Superior temporal gyrus (tissue), 1 donor: ENCODE data around the gene HASPIN.

ENCODE experiments used
- DNase-seq: peaks from one replicate; pipeline ENCODE4 v3.0.0-alpha.2; 2016; ENCODE audit errors: extremely low spot score

HASPIN gene

GRCh38 chr17:3763777-3764170 lies 40.1 kb downstream of the HASPIN start:
- no peak for DNase-seq

DNA sequence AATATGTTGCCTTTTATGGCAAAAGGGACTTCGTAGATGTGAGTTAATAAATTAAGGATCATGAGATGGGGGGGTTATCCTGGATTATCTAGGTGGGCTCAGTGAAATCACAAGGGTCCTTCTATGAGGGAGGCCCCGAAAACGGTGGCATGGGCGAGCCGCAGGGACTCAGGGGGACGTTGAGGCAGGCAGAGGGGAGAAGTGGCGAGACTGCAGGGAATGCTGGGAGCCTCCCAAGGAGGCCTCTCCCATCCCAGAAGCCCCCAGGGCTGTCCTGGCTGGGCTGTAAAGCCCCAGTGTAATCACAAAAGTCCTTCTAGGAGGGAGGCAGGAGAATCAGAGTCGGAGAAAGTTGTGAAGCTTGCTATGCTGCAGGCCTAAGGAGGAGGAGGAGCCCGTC lies 42.3 kb downstream of the HASPIN start:
- DNase-seq: no peak

- no peak for DNase-seq
Measured at GRCh38 chr17:3766779-3767178, 43.1 kb downstream of the HASPIN start.

GRCh38 chr17:3768341-3768740 lies 44.6 kb downstream of the HASPIN start:
- no peak for DNase-seq

- DNase-seq: no peak
Measured at GRCh38 chr17:3768769-3769168, 45.1 kb downstream of the HASPIN start.

GRCh38 chr17:3770466-3770865 lies 46.8 kb downstream of the HASPIN start:
- DNase-seq: no peak

DNA sequence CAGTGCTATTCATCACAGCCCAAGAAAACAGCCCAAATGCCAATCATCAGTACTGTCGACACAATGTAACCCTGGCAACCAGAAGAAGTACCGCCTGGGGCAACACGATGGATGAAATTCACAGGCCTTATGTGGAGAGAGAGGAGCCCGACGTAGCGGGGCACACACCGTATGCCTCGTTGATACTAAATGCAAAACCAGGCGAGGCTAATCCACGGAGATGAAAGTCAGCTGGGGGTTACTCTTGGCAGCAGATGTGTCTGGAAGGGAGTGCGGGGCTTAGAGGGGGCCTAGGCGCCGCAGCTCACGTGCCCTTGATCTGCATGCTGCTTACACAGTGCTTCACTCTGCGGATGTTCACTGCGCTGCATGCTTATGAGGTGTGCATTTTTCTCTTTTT lies 47.4 kb downstream of the HASPIN start:
- no peak for DNase-seq

- DNase-seq: no peak
Measured at GRCh38 chr17:3772764-3773163, 49.1 kb downstream of the HASPIN start.

DNA sequence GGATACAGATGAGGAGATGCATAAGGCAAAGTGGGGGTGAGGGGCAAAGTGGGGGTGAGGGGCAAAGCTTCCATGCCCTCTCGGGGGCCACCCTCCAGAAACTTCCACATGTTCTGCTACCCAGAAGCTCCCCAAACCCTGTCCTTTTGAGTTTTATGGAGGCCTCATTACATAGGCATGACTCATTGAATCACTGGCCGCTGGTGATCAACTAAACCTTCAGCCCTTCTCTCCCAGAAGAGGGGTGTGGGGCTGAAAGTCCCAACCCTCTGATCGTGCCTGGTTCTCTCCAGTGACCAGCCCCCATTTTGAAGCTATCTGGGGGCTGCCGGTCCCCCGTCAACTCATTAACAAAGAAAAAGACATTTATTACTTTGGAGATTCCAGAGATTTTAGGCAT lies 49.8 kb downstream of the HASPIN start:
- DNase-seq: no peak

GRCh38 chr17:3773966-3774365 lies 50.3 kb downstream of the HASPIN start:
- DNase-seq: no peak
